ENCODE data around the gene BIN1. TPM values are rescaled to one million over a fixed set of nuclear protein-coding genes. Genes with fewer than 3 reads are reported as not detected.

Gene BIN1
- total RNA-seq, 1 experiment from 2014 or later: 31.8 TPM

GRCh38 chr2:127103243-127104165 lies 3.5 kb downstream of the BIN1 start:
- BruUV-seq (replicated peaks): no TSS peak
- Histone ChIP-seq H3K4me1 (ENCODE audit: control insufficient read depth in 1 of 2, insufficient read depth in 2 of 2, low read length in 2 of 2) (peaks cover 19 to 44% of the 10 kb centered on the region in 2 experiments), H3K4me3 (replicated peaks in 1 of 2; ENCODE audit: low read depth in 1 of 2, low read length in 2 of 2) (no peak overlapping the region), H3K9me3 (ENCODE audit: control insufficient read depth in 1 of 2, insufficient read depth in 1 of 2, low read depth in 1 of 2, low read length in 2 of 2) (no peaks in the 10 kb centered on the region), H3K27ac (ENCODE audit: low read depth, low read length) (no peak overlapping the region), H3K9me2 (ENCODE audit: insufficient read depth) (no peaks in the 10 kb centered on the region), H3K79me2 (ENCODE audit: insufficient read depth, low read length) (peaks cover 30% of the 10 kb centered on the region; the same call in 1 of the 2 replicates), H3K4me2 (ENCODE audit: low read length) (no peak overlapping the region), H4K20me1 (ENCODE audit: insufficient read depth) (no peaks in the 10 kb centered on the region), H3K36me3 (ENCODE audit: control insufficient read depth in 1 of 2, insufficient read depth in 2 of 2, low read length in 2 of 2) (no peaks in the 10 kb centered on the region), H3K27me3 (ENCODE audit: insufficient read depth, low read length) (no peaks in the 10 kb centered on the region), H2AFZ (ENCODE audit: low read depth, low read length, poor library complexity, severe bottlenecking) (no peak overlapping the region), H3K9ac (ENCODE audit: low read length) (no peak overlapping the region)
- DNase-seq (ENCODE audit: low read depth, low spot score) (no peak), ATAC-seq (no peak)
- POLR2A ChIA-PET: no interaction called here
- intact Hi-C loops (cut with micrococcal nuclease): no loop called here
- RAD21 ChIA-PET (ENCODE audit: low non-redundant PET in 1 of 2, low total read pairs in 2 of 2, uncharacterized antibody in 2 of 2, unreplicated experiment in 2 of 2): interaction anchor here in 1 of 2 experiments (0.6 kb wide), 1 partner anchor 36 kb away, joined by 3 read pairs; no protein-coding TSS in a partner anchor
- CTCF ChIA-PET: no interaction called here
- TF ChIP-seq SP1 (IDR thresholded peaks at IDR 0.05; ENCODE audit: low read depth) (no peak), CEBPB (IDR thresholded peaks at IDR 0.05; ENCODE audit: low read depth) (no peak), FOSL1 (IDR thresholded peaks at IDR 0.05; ENCODE audit: low read depth) (no peak), POLR2A (IDR thresholded peaks at IDR 0.05; ENCODE audit: borderline replicate concordance, extremely low read depth, insufficient read depth, insufficient read length) (no peak), ELF1 (IDR thresholded peaks at IDR 0.05; ENCODE audit: borderline replicate concordance, low read depth) (no peak), EZH2phosphoT487 (IDR thresholded peaks at IDR 0.05; ENCODE audit: borderline replicate concordance) (no peak), REST (IDR thresholded peaks at IDR 0.05; ENCODE audit: low read depth) (no peak), JUND (IDR thresholded peaks at IDR 0.05) (no peak)
